OCI-LY7 (cell line): ENCODE results near the gene XRN2. TPM values are rescaled to one million over a fixed set of nuclear protein-coding genes. Genes with fewer than 3 reads are reported as not detected.

Source experiments
- BruUV-seq: library from RNA; stranded (reverse); fragments of 400-500 nt; replicated peaks from 2 replicates; lab custom pipeline; 2021; lab: Mats Ljungman, UMichigan
- CTCF ChIA-PET: fragments of 300-600 bp; sonication (Branson Sonifier 250); formaldehyde crosslinking; loops from one replicate; lab custom pipeline; 2022; ENCODE audit warnings: antibody characterized with exemption; ENCODE audit not compliant: unreplicated experiment; lab: Charles Lee
- POLR2A ChIA-PET: fragments of 300-600 bp; sonication (Branson Sonifier 250); formaldehyde crosslinking; loops from one replicate; lab custom pipeline; 2022; ENCODE audit warnings: antibody characterized with exemption; lab: Charles Lee
- DNase-seq: peaks from one replicate; pipeline ENCODE4 v3.0.0-alpha.2; 2015; ENCODE audit warnings: low spot score
- H2AFZ ChIP-seq: fragments of 200-600 bp; sonication (generic), shearing (Covaris generic); 2 replicates; pipeline ENCODE4 v1.6.1; 2014; ENCODE audit warnings: mild to moderate bottlenecking, antibody characterized with exemption, low read length, moderate library complexity
- H3K27ac ChIP-seq: fragments of 200-600 bp; sonication (generic); 2 replicates; pipeline ENCODE4 v1.5.1; 2014; ENCODE audit warnings: mixed run types, low read depth, mild to moderate bottlenecking, moderate library complexity, low read length, inconsistent platforms; ENCODE audit not compliant: poor library complexity, severe bottlenecking
- H3K36me3 ChIP-seq: fragments of 200-600 bp; sonication (generic); 2 replicates; pipeline ENCODE4 v1.6.1; 2014; ENCODE audit warnings: mild to moderate bottlenecking, antibody characterized with exemption, low read length, moderate library complexity, mixed read lengths; ENCODE audit not compliant: insufficient read depth
- H3K4me1 ChIP-seq: fragments of 200-600 bp; sonication (generic); 2 replicates; pipeline ENCODE4 v1.5.1; 2014; ENCODE audit warnings: mild to moderate bottlenecking, low read length; ENCODE audit not compliant: insufficient read depth, poor library complexity, severe bottlenecking
- H3K4me2 ChIP-seq: fragments of 200-600 bp; sonication (generic); 2 replicates; pipeline ENCODE4 v1.6.1; 2014; ENCODE audit warnings: mild to moderate bottlenecking, low read length
- H3K4me3 ChIP-seq: fragments of 200-600 bp; sonication (generic); 2 replicates; pipeline ENCODE4 v1.5.1; 2014; ENCODE audit warnings: mild to moderate bottlenecking, low read depth, low read length; ENCODE audit not compliant: poor library complexity, severe bottlenecking
- H3K79me2 ChIP-seq: fragments of 200-600 bp; sonication (generic); 2 replicates; pipeline ENCODE4 v1.6.1; 2016; ENCODE audit warnings: low read depth, mild to moderate bottlenecking, low read length, moderate library complexity, mixed read lengths; ENCODE audit not compliant: insufficient read depth
- H3K9me2 ChIP-seq: fragments of 200-600 bp; sonication (generic); 2 replicates; pipeline ENCODE4 v1.6.1; 2016; ENCODE audit warnings: mild to moderate bottlenecking, low read length, mixed read lengths; ENCODE audit not compliant: insufficient read depth
- H3K9me3 ChIP-seq: fragments of 200-600 bp; sonication (generic); 2 replicates; pipeline ENCODE4 v1.6.1; 2014; ENCODE audit warnings: mild to moderate bottlenecking, mixed run types, low read length, mixed read lengths
- H4K20me1 ChIP-seq: fragments of 200-600 bp; sonication (generic); 2 replicates; pipeline ENCODE4 v1.6.1; 2014; ENCODE audit warnings: mild to moderate bottlenecking, antibody characterized with exemption, low read length, moderate library complexity, mixed read lengths; ENCODE audit not compliant: insufficient read depth
- CTCF ChIP-seq: fragments of 200-600 bp; sonication (generic); conservative IDR thresholded peaks from 2 replicates; pipeline ENCODE4 v1.5.1; 2014; ENCODE audit warnings: mild to moderate bottlenecking, antibody characterized with exemption, low read length, moderate library complexity, mixed read lengths
- EZH2phosphoT487 ChIP-seq: fragments of 200-600 bp; sonication (generic); IDR thresholded peaks from 2 replicates; pipeline ENCODE4 v1.6.1; 2018; ENCODE audit warnings: low read depth, borderline replicate concordance, mild to moderate bottlenecking, mixed run types, antibody characterized with exemption, low read length, moderate library complexity, mixed read lengths
- intact Hi-C: fragments of 100-400 bp; cut with micrococcal nuclease; formaldehyde crosslinking; loops from one replicate; pipeline ENCODE4 v1.10.0; 2022; ENCODE audit not compliant: unreplicated experiment
- total RNA-seq, 2 experiments: library from RNA; depleted of rRNA in 1 of 2; stranded (reverse); fragments of >200 nt in 1 of 2; shearing (Covaris generic) in 1 of 2; gene quantifications; 2 replicates each; pipeline ENCODE4 v1.2.3, GENCODE V29; 2014 to 2022

Gene XRN2
- total RNA-seq, 2 experiments from 2014 or later, result 47.9 to 50.3 TPM

- Histone ChIP-seq H4K20me1 (no peaks in the 10 kb centered on the region), H3K4me3 (no peak overlapping the region), H3K4me1 (no peaks in the 10 kb centered on the region), H3K36me3 (peaks cover 87% of the 10 kb centered on the region), H3K79me2 (no peaks in the 10 kb centered on the region), H3K4me2 (no peak overlapping the region), H3K9me2 (no peaks in the 10 kb centered on the region), H2AFZ (no peak overlapping the region), H3K9me3 (no peaks in the 10 kb centered on the region), H3K27ac (no peak overlapping the region)
- TF ChIP-seq EZH2phosphoT487, result no peak
- TF ChIP-seq CTCF, result no peak
- intact Hi-C loops, result no loop called here
- CTCF ChIA-PET, result no interaction called here
- no peak for DNase-seq
- BruUV-seq, result no TSS peak
- POLR2A ChIA-PET, result interaction anchor here (0.6 kb wide), 2 partner anchors 9 to 16 kb away, joined by 3 read pairs; no protein-coding TSS in a partner anchor
Observed at GRCh38 chr20:21344206-21344900, 41.2 kb downstream of the XRN2 start.

- ChIA-PET CTCF (no interaction called here), POLR2A (interaction anchor here (2.2 kb wide), 1 partner anchor 14 kb away, joined by 6 read pairs; no protein-coding TSS in a partner anchor)
- Histone ChIP-seq H3K4me1 (no peaks in the 10 kb centered on the region), H3K4me2 (no peak overlapping the region), H3K27ac (no peak overlapping the region), H3K36me3 (peaks cover 87% of the 10 kb centered on the region), H3K9me3 (no peaks in the 10 kb centered on the region), H3K79me2 (no peaks in the 10 kb centered on the region), H3K4me3 (no peak overlapping the region), H2AFZ (no peak overlapping the region), H3K9me2 (no peaks in the 10 kb centered on the region), H4K20me1 (no peaks in the 10 kb centered on the region)
- intact Hi-C loops, result no loop called here
- DNase-seq, result no peak
- no TSS peak for BruUV-seq
- no peak for TF ChIP-seq EZH2phosphoT487
Observed at GRCh38 chr20:21344961-21345360, 41.8 kb downstream of the XRN2 start.

- Histone ChIP-seq H3K27ac (no peak overlapping the region), H4K20me1 (no peaks in the 10 kb centered on the region), H3K9me3 (no peaks in the 10 kb centered on the region), H3K79me2 (no peaks in the 10 kb centered on the region), H3K4me1 (no peaks in the 10 kb centered on the region), H3K36me3 (peaks cover 76% of the 10 kb centered on the region), H2AFZ (no peak overlapping the region), H3K4me3 (no peak overlapping the region), H3K4me2 (no peak overlapping the region), H3K9me2 (no peaks in the 10 kb centered on the region)
- BruUV-seq, result no TSS peak
- CTCF ChIA-PET, result no interaction called here
- intact Hi-C loops, result no loop called here
- POLR2A ChIA-PET, result interaction anchor here (1.1 to 1.4 kb wide), 2 partner anchors 17 to 22 kb away, joined by 3 to 5 read pairs; no protein-coding TSS in a partner anchor
- no peak for DNase-seq
- TF ChIP-seq CTCF (no peak), EZH2phosphoT487 (no peak)
Observed at GRCh38 chr20:21352703-21353102, 49.6 kb downstream of the XRN2 start.
